ENCODE measurements around the gene SPACA4.
"Not testable (repeated sequence)": the region's sequence is repeated elsewhere in the genome, so short reads cannot be mapped to it uniquely, and the experiment has no call there.

The SPACA4 gene

GRCh38 chr19:48619692-48620585, 13.4 kb downstream of the SPACA4 start:
- no peak for DNase-seq

- DNase-seq, result no peak
Observed at GRCh38 chr19:48623556-48624066, 17.1 kb downstream of the SPACA4 start.

GRCh38 chr19:48624067-48624594, 17.6 kb downstream of the SPACA4 start:
- peak; percentile 94 for DNase-seq

GRCh38 chr19:48624791-48625723, 18.5 kb downstream of the SPACA4 start:
- DNase-seq, result no peak

GRCh38 chr19:48625891-48626327, 19.4 kb downstream of the SPACA4 start:
- DNase-seq, result no peak

DNA sequence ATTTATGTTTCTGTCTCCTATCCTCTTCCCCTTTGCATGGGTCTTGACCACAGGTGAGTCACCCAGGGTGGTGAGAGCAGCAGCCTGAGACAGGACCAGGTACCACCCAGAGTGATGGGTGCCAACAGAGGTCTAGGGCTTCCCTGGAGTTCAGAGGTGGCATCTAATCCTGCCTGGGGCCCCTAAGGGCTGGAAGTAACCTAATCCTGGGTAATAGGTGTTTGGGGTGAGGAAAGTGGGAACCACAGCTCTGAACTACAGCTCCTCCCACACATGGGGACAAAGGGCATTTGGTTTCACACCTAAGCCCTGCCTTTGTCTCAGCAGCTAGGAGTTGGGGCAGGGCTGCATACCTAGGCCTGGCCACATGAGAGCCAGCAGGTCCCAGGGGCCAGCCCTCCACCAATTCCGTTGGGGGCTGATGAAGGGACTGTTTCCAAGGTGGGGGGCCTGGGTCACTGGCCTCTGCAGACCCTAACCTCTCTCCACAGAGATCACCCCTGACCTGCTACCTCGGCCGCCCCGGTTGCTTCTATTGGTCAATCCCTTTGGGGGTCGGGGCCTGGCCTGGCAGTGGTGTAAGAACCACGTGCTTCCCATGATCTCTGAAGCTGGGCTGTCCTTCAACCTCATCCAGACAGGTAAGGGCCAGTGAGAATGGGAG, 20.8 kb downstream of the SPACA4 start:
- no peak for DNase-seq

DNA sequence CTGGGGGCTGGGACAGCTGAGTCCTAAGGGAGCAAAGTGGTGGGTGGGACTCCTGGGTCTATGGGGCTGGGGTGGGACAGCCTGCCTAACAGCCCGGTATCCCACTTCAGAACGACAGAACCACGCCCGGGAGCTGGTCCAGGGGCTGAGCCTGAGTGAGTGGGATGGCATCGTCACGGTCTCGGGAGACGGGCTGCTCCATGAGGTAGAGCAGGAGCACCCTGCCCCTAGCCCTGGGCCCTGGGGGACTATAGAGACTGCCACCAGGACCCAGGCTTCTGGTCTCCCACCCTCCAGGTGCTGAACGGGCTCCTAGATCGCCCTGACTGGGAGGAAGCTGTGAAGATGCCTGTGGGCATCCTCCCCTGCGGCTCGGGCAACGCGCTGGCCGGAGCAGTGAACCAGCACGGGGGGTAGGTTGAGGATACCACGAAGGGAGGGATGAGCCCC, 21.3 kb downstream of the SPACA4 start:
- DNase-seq, result no peak

- DNase-seq, result no peak
Observed at GRCh38 chr19:48628486-48629296, 22.1 kb downstream of the SPACA4 start.

DNA sequence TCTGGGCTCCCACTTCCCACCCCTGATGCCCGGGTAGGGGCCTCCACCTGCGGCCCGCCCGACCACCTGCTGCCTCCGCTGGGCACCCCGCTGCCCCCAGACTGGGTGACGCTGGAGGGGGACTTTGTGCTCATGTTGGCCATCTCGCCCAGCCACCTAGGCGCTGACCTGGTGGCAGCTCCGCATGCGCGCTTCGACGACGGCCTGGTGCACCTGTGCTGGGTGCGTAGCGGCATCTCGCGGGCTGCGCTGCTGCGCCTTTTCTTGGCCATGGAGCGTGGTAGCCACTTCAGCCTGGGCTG, 22.7 kb downstream of the SPACA4 start:
- DNase-seq, result no peak

DNA sequence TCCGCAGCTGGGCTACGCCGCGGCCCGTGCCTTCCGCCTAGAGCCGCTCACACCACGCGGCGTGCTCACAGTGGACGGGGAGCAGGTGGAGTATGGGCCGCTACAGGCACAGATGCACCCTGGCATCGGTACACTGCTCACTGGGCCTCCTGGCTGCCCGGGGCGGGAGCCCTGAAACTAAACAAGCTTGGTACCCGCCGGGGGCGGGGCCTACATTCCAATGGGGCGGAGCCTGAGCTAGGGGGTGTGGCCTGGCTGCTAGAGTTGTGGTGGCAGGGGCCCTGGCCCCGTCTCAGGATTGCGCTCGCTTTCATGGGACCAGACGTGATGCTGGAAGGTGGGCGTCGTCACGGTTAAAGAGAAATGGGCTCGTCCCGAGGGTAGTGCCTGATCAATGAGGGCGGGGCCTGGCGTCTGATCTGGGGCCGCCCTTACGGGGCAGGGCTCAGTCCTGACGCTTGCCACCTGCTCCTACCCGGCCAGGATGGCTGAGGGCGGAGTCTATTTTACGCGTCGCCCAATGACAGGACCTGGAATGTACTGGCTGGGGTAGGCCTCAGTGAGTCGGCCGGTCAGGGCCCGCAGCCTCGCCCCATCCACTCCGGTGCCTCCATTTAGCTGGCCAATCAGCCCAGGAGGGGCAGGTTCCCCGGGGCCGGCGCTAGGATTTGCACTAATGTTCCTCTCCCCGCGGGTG, 23.2 kb downstream of the SPACA4 start:
- no peak for DNase-seq

DNA sequence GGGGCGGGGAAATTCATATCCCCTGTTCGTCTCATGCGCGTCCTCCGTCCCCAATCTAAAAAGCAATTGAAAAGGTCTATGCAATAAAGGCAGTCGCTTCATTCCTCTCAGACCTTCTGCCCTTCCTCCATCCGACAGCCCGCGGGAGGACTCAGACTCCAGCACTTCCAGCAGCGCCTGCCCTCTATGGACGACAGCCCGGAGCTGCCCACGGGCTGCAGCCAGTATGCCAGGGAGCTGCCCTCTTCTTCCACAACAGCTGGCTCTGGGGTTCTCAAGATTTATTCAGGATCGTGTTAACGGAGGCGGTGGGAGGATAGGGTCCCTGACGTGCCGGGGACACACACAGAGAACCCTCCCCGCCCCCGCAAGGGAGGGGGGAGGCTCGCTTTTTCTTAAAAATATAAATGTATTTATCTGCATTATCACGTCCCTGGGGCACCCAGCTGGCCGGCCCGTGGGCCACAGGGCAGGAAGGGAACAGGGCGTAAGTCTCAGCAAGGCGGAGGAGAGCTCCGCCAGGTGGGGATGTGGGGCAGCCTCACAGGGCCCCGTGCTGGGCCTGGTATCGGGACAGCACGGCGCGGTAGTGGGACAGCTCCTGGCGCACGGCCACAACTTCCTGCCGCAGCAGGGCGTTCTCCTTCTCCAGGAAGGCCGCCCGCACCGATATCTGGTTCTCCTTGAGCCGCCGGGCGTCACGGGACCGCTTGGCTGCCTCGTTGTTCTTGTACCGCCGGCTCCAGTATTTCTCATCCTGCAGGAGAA, 23.9 kb downstream of the SPACA4 start:
- no peak for DNase-seq

- no peak for DNase-seq
Observed at GRCh38 chr19:48631225-48631624, 24.7 kb downstream of the SPACA4 start.

GRCh38 chr19:48632286-48632685, 25.7 kb downstream of the SPACA4 start:
- not testable (repeated sequence) for DNase-seq

DNA sequence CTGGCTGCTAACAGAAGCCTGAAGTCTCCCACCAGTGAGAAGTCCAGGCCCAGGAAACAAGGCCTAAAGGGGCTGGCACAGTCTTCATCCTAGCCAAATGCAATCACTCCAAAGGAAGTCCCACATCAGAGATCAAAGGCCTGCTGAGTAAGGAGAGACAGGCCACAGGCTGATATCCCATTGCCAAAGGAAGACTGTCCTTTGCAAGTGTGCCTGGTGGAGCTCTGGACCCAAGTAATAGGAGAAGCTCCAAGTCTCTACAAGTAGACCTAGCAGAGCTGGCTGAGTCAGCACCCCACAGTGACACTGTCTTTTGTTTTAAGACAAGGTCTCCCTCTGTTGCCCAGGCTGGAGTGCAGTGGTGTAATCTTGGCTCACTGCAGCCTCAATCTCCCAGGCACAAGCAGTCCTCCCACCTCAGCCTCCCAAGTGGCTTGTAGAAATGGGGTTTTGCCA, 26.2 kb downstream of the SPACA4 start:
- no peak for DNase-seq

DNA sequence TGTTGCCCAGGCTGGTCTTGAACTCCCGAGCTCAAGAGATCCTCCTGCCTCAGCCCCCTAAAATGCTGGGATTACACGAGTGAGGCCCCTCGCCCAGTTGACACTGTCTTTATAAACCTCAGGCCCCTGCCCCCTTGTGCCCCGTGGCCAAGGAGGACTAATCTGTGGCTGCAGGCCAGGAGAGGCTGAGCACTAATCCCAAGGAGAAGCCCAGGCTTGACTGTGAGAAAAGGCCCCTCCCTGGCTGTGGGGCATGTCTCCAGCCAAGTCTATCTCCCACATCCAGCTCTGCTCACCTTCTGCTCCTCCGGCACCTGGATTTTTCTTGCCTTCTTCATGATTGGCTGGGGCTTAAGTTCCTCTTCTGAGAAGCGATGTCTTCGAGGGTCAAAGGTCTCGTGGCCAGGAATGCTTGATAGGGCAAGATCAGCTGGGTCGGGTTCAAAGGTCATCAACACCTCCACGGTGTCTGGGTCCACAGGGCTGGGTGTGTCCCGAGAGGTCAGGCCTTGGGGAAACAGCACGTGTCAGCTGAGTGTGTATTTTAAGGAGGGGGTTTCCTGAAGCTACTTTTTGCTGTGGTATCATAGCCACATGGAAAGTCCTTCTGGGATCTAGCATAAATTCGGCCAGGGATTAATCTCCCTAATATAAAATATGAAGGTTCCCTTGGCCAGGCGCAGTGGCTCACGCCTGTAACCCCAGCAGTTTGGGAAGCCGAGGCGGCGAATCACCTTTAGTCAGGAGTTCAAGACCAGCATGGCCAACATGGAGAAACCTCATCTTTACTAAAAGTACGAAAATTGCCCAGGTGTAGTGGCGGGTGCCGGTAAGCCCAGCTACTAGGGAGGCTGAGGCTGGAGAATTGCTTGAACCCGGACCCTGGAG, 26.9 kb downstream of the SPACA4 start:
- DNase-seq, result no peak

DNA sequence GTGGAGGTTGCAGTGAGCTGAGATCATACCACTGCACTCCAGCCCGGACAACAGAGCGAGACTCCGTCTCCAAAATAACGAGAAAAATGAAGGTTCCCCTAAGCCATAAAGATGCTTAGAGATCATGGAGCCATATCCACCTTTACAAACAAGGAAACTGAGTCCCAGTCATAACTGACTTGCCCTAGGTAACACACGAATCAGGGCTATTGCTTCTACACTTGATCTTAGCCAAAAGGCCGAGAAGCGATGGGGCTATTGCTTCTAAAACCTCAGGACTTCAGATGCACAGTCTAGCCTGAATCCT, 27.4 kb downstream of the SPACA4 start:
- no peak for DNase-seq

DNA sequence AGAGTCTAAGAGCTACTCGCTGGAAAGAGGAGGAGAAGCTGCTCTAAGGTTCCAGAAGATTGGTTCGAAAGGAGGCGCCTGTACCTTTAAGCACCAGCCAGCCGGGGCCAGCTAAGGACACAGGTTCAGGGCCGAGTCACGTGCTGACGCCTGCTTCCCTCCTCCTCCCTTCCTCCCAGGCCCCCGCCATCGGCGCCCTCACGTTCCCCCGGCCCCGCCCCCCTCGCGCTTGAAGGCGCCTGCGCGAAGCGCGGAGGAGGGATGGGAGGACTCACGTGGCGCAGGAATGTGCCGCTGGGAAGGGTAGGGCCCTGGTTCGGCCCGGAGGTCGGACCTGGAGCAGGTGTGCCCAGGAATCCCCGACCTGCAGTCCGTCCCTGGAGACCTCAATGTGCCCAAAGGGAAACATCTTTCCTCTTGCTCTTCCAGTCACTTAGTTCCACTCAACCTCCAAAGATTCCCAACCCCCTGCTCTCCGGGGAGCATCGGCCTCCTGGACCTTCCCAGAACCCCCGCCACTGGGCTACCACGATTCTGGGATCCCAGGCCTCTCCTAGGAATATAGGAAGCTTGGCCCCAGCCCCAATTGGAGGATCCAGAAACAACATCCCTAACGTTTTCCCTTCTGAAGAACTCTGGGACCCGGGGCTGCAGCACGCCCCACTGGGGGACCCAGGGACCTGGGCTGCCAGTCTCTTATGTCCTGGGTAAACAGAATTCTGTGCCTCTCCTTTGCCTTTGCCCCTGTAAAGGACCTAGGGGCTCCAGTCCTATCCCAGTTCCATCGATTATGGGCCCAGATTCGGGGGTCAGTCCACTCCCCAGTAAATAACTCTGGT, 28.1 kb downstream of the SPACA4 start:
- DNase-seq, result peak; percentile 89

- peak; percentile 71 for DNase-seq
Observed at GRCh38 chr19:48635263-48635965, 28.9 kb downstream of the SPACA4 start.
